MCF 10A (cell line): ENCODE measurements around the gene AKT1S1. TPM values are rescaled to one million over a fixed set of nuclear protein-coding genes. Genes with fewer than 3 reads are reported as not detected.

Source experiments
- BruUV-seq: library from RNA; stranded (reverse); fragments of 400-500 nt; replicated peaks from 2 replicates; lab custom pipeline; 2021; lab: Mats Ljungman, UMichigan
- CTCF ChIA-PET: fragments of 300-600 bp; sonication (Branson Sonifier 250); formaldehyde crosslinking; extraction: SDS; loops from one replicate; lab custom pipeline; 2021; ENCODE audit warnings: antibody characterized with exemption, inconsistent platforms; lab: Yijun Ruan, JAX
- POLR2A ChIA-PET: fragments of 300-600, 350-650 bp; sonication (Branson Sonifier 250); formaldehyde crosslinking; extraction: SDS; loops from one replicate; lab custom pipeline; 2020; ENCODE audit warnings: antibody characterized with exemption, inconsistent platforms; lab: Yijun Ruan, JAX
- DNase-seq: peaks from one replicate; pipeline ENCODE4 v3.0.0-alpha.2; 2018; ENCODE audit not compliant: unreplicated experiment
- H3K27ac Mint-ChIP-seq: one replicate; pipeline ENCODE4 v1.8.0; 2022; ENCODE audit warnings: mild to moderate bottlenecking, low read depth, mixed read lengths; ENCODE audit not compliant: unreplicated experiment
- H3K27me3 Mint-ChIP-seq: one replicate; pipeline ENCODE4 v1.8.0; 2022; ENCODE audit warnings: mixed read lengths; ENCODE audit not compliant: insufficient read depth, unreplicated experiment
- H3K36me3 Mint-ChIP-seq: one replicate; pipeline ENCODE4 v1.8.0; 2022; ENCODE audit warnings: mild to moderate bottlenecking, moderate library complexity, mixed read lengths; ENCODE audit not compliant: insufficient read depth, unreplicated experiment
- H3K4me1 Mint-ChIP-seq: one replicate; pipeline ENCODE4 v1.8.0; 2022; ENCODE audit warnings: mixed read lengths; ENCODE audit not compliant: insufficient read depth, unreplicated experiment
- H3K4me3 Mint-ChIP-seq: one replicate; pipeline ENCODE4 v1.8.0; 2022; ENCODE audit warnings: mild to moderate bottlenecking, moderate library complexity, mixed read lengths; ENCODE audit not compliant: unreplicated experiment
- H3K9me3 Mint-ChIP-seq: one replicate; pipeline ENCODE4 v1.8.0; 2022; ENCODE audit warnings: mixed read lengths; ENCODE audit not compliant: unreplicated experiment
- CTCF ChIP-seq: fragments of 200-600 bp; IDR thresholded peaks from one replicate; pipeline ENCODE4 v1.8.0; 2022; ENCODE audit warnings: antibody characterized with exemption, mild to moderate bottlenecking; ENCODE audit not compliant: unreplicated experiment
- intact Hi-C: fragments of 100-400 bp; cut with micrococcal nuclease; formaldehyde crosslinking; loops from 2 replicates; pipeline ENCODE4 v1.14.1; 2022
- total RNA-seq: library from RNA; stranded (reverse); gene quantifications from 2 replicates; pipeline ENCODE4 v1.2.3, GENCODE V29; 2022

AKT1S1 gene
- total RNA-seq, 1 experiment from 2014 or later, result 74.7 TPM

- no TSS peak for BruUV-seq
- ChIA-PET CTCF (no interaction called here), POLR2A (interaction anchor here (1.0 to 4.0 kb wide), 15 partner anchors 12 to 382 kb away, joined by 4 to 78 read pairs (median 9); partner anchors contain the start of genes AP2A1, ATF5, BCL2L12 and FUZ)
- H3K4me1 Mint-ChIP-seq, result peaks cover 10% of the 10 kb centered on the region
- TF ChIP-seq CTCF, result no peak
- H3K27ac Mint-ChIP-seq, result no peak overlapping the region
- peak; percentile 98 for DNase-seq
- intact Hi-C loops, result loop anchor here (2.0 kb wide), 1 partner anchor 51 kb away; the partner anchor contains the start of genes ATF5 and NUP62
- no peaks in the 10 kb centered on the region for H3K9me3 Mint-ChIP-seq
- no peak overlapping the region for H3K4me3 Mint-ChIP-seq
- peaks cover 54% of the 10 kb centered on the region for H3K36me3 Mint-ChIP-seq
- no peaks in the 10 kb centered on the region for H3K27me3 Mint-ChIP-seq
Observed at GRCh38 chr19:49877879-49878743, 956 bp upstream of the AKT1S1 start.

- no peak overlapping the region for H3K4me3 Mint-ChIP-seq
- no peaks in the 10 kb centered on the region for H3K27me3 Mint-ChIP-seq
- no peaks in the 10 kb centered on the region for H3K9me3 Mint-ChIP-seq
- peaks cover 52% of the 10 kb centered on the region for H3K36me3 Mint-ChIP-seq
- peak; percentile 99 for DNase-seq
- ChIA-PET CTCF (no interaction called here), POLR2A (interaction anchor here (0.7 to 4.0 kb wide), 22 partner anchors 10 to 634 kb away, joined by 3 to 78 read pairs (median 8); partner anchors contain the start of genes AP2A1, ATF5, BCL2L12 and FUZ)
- intact Hi-C loops, result loop anchor here (2.0 kb wide), 1 partner anchor 52 kb away; the partner anchor contains the start of genes ATF5 and NUP62
- TF ChIP-seq CTCF, result no peak
- H3K4me1 Mint-ChIP-seq, result peaks cover 10% of the 10 kb centered on the region
- no peak overlapping the region for H3K27ac Mint-ChIP-seq
- BruUV-seq, result no TSS peak
Observed at GRCh38 chr19:49876422-49877019, 634 bp downstream of the AKT1S1 start.

- Mint-ChIP-seq H3K36me3 (peaks cover 47% of the 10 kb centered on the region), H3K27ac (no peak overlapping the region), H3K4me3 (no peak overlapping the region), H3K4me1 (peaks cover 10% of the 10 kb centered on the region), H3K9me3 (no peaks in the 10 kb centered on the region), H3K27me3 (no peaks in the 10 kb centered on the region)
- intact Hi-C loops, result loop anchor here (2.0 kb wide), 1 partner anchor 53 kb away; the partner anchor contains the start of genes ATF5 and NUP62
- no peak for DNase-seq
- ChIA-PET POLR2A (interaction anchor here (1.0 to 4.0 kb wide), 15 partner anchors 9 to 388 kb away, joined by 3 to 78 read pairs (median 9); partner anchors contain the start of genes AP2A1, ATF5, BCL2L12 and FUZ), CTCF (no interaction called here)
- TF ChIP-seq CTCF, result no peak
- BruUV-seq, result no TSS peak
Observed at GRCh38 chr19:49875857-49876421, 1.2 kb downstream of the AKT1S1 start.
